Posterior vena cava (tissue), 2 donors: ENCODE results near the gene HAP1. TPM values are rescaled to one million over a fixed set of nuclear protein-coding genes. Genes with fewer than 3 reads are reported as not detected.
"Not testable (repeated sequence)": the region's sequence is repeated elsewhere in the genome, so short reads cannot be mapped to it uniquely, and the experiment has no call there.

ENCODE experiments used
- DNase-seq: peaks from one replicate; pipeline ENCODE4 v3.0.0-alpha.2; 2020; ENCODE audit warnings: low spot score
- intact Hi-C, 2 donors: fragments of 100-400 bp; cut with DNase I; formaldehyde crosslinking; loops; one replicate each; pipeline versions ENCODE4 v1.14.1 to v1.14.2; 2022 to 2023
- total RNA-seq, 2 donors: library from RNA; stranded (reverse); fragmentation: NEBNext Ultra II Directional; extraction: Animal tissue kit (Norgen Biotek cat#: 25700); gene quantifications; one replicate each; pipeline ENCODE4 v1.2.1, GENCODE V29; 2021
- donor health status: DM: yes; HTN: yes; CAD: no.
- donor health status: DM: yes; HTN: yes; CAD: no.

The HAP1 gene
- total RNA-seq, 2 donors from 2014 or later = 0.19 TPM; not detected in 1

GRCh38 chr17:41679740-41680425, 54.6 kb downstream of the HAP1 start:
- intact Hi-C loops = no loop called here

DNA sequence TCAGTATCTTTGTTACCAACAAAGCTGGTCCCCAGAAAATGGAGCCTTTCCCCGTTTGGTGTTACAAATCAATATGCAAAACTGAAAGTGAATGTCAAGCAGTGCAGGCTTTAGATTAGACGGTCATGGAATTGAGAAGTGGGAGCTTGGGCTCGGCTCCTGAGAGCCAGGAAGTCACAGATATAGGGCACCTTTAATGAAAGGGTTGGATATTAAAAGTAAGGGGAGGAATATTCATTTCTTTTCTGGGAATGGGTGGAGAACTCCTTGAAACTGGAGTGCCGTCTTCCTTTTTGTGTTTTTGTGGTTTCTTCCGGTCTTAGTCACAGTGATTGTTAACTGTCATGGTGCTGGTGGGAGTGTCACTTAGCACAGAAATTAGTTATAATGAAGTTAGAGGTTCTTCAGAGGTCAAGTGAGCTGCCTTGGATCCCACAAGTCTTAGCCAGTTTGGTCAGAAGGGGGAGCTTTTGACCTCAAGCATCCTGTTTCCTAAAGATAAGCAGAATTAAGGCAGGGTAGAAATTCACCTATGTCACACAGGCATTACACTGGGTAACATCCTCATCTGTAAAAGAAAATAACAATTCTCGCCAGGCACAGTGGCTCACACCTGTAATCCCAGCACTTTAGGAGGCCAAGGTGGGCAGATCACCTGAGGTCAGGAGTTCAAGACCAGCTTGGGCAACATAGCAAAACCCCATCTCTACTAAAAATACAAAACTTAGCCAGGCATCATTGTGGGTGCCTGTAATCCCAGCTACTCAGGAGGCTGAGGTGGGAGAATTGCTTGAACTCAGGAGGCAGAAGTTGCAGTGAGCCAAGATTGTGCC, 55.3 kb downstream of the HAP1 start:
- intact Hi-C loops = no loop called here
- no peak for DNase-seq

More at GRCh38 chr17:41679740-41680425, 54.6 kb downstream of the HAP1 start:
- no peak for DNase-seq

DNA sequence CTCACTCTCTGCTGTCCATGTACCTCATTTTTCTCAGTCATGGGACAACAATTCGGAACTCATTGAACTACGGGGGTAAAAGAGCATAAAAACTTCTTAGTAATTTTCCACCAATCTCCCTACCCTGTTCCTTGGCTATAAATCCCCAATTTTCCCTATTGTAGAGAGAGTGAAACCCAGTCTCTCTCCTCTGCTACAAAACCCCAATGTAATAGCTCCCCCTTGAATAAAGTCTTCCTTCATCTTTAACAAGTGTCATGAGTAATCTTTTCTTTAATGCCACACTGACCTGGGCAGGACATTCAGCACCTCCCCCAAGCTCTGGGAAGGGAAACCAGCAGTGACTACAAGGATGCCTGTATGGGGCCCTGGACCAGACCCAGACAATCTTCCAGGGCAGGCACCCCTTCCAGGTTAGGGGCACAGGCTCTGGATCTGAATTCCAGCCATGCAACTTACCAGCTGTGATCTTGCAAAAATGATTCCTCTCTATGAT, 56.0 kb downstream of the HAP1 start:
- no peak for DNase-seq
- intact Hi-C loops = no loop called here

GRCh38 chr17:41676058-41676419, 58.4 kb downstream of the HAP1 start:
- no peak for DNase-seq
- intact Hi-C loops = no loop called here

DNA sequence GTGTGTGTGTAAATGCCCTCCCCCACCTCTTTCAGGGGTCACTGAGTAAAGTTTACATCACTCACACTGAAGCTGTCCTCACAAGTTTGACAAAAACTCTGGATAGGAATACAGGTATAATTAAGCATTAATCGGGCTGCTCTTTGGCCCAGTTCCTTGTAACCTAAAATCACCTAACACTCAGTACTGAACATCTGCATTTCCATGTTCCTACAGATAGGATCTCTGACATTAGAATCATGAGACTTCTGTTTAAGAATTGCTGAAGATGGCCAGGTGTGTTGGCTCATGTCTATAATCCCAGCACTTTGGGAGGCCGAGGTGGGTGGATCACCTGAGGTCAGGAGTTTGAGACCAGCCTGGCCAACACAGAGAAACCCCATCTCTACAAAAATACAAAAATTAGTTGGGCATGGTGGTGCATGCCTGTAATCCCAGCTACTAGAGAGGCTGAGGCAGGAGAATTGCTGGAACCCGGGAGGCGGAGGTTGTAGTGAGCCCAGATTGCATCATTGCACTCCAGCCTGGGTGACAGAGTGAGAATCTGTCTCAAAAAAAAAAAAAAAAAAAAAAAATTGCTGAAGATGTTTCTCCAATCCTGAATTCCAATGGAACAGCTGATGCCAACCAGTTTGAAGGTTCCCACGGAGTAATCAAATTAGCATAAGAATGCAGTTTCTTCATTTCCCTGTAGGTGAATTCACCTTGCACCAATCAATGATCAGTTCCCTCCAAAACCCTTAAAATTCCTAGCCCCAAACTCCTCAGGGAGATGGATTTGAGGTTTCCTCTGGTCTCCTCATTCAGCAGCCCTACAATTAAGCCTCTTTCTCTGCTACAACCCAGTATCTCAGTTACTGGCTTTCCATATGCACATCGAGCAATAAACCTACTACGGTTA, 59.0 kb downstream of the HAP1 start:
- intact Hi-C loops = not testable (repeated sequence)

More for the DNA sequence above, 59.0 kb downstream of the HAP1 start:
- not testable (repeated sequence) for DNase-seq

Other genes with a start within 250 kb of the HAP1 start
- not detected for gene KRT36, start 244.7 kb downstream of the HAP1 start, total RNA-seq
- gene KRT13, start 229.0 kb downstream of the HAP1 start, total RNA-seq = not detected
- not detected for gene KRT15, start 215.8 kb downstream of the HAP1 start, total RNA-seq
- 1 to 10 TPM; 1.6 to 3.6 TPM for gene KRT19, start 206.3 kb downstream of the HAP1 start, total RNA-seq
- gene KRT9, start 162.6 kb downstream of the HAP1 start, total RNA-seq = not detected
- 1 to 10 TPM; 1.3 to 2.0 TPM for gene KRT14, start 147.7 kb downstream of the HAP1 start, total RNA-seq
- not detected for gene KRT16, start 121.9 kb downstream of the HAP1 start, total RNA-seq
- gene KRT17, start 110.1 kb downstream of the HAP1 start, total RNA-seq = 1 to 10 TPM; 2.8 to 5.1 TPM
- 100 to 1,000 TPM; 694 to 760 TPM for gene EIF1, start 45.8 kb downstream of the HAP1 start, total RNA-seq
- gene GAST, start 22.3 kb downstream of the HAP1 start, total RNA-seq = not detected
- gene JUP, start 52.1 kb upstream of the HAP1 start, total RNA-seq = 10 to 100 TPM; 14.6 to 21.2 TPM
- gene P3H4, start 77.3 kb upstream of the HAP1 start, total RNA-seq = 10 to 100 TPM; 10.1 to 12.1 TPM
- gene FKBP10, start 78.4 kb upstream of the HAP1 start, total RNA-seq = 100 to 1,000 TPM in 1 of 2 donors, 10 to 100 TPM in 1; 91.3 to 134 TPM
- 10 to 100 TPM; 49.1 to 61.8 TPM for gene NT5C3B, start 101.6 kb upstream of the HAP1 start, total RNA-seq
- under 1 TPM; 0.32 to 0.43 TPM for gene KLHL10, start 103.2 kb upstream of the HAP1 start, total RNA-seq
- gene KLHL11, start 130.8 kb upstream of the HAP1 start, total RNA-seq = 10 to 100 TPM; 10.9 to 12.1 TPM
- gene ACLY, start 184.3 kb upstream of the HAP1 start, total RNA-seq = 100 to 1,000 TPM in 1 of 2 donors, 10 to 100 TPM in 1; 97.5 to 101 TPM
- gene ODAD4, start 196.0 kb upstream of the HAP1 start, total RNA-seq = 1 to 10 TPM in 1 of 2 donors, under 1 TPM in 1; 0.74 to 1.2 TPM
- gene CNP, start 232.2 kb upstream of the HAP1 start, total RNA-seq = 10 to 100 TPM; 53.6 to 53.9 TPM